Aorta (tissue), 5 donors: Measurements from ENCODE around the gene SERTM1. TPM values are rescaled to one million over a fixed set of nuclear protein-coding genes. Genes with fewer than 3 reads are reported as not detected.
A peak's percentile ranks its signal among the peaks of the same experiment; 100 is the strongest.

ENCODE experiments used
- ATAC-seq: fragments of 200-7000 bp; cut with Tn5 transposase; one replicate; pipeline ENCODE4 v1.9.1; 2022; ENCODE audit warnings: moderate library complexity; ENCODE audit not compliant: low FRiP score
- DNase-seq, 2 donors: peaks; one replicate each; pipeline ENCODE4 v3.0.0-alpha.2; 2020
- H3K27ac ChIP-seq, 2 donors: one replicate each; pipeline ENCODE4 v1.5.1; 2013; ENCODE audit warnings: low read length in 2 of 2, mild to moderate bottlenecking in 2 of 2, moderate library complexity in 2 of 2, control low read depth in 1 of 2, inconsistent platforms in 1 of 2, low read depth in 1 of 2
- H3K27me3 ChIP-seq, 2 donors: one replicate each; pipeline ENCODE4 v1.6.1; 2013; ENCODE audit warnings: control low read depth in 1 of 2, low read length in 1 of 2, mild to moderate bottlenecking in 1 of 2, moderate library complexity in 1 of 2; ENCODE audit not compliant: insufficient read depth in 2 of 2, control insufficient read depth in 1 of 2
- H3K36me3 ChIP-seq, 2 donors: one replicate each; pipeline ENCODE4 v1.6.1; 2013; ENCODE audit warnings: control low read depth in 1 of 2, low read length in 1 of 2, mild to moderate bottlenecking in 1 of 2; ENCODE audit not compliant: insufficient read depth in 2 of 2, control insufficient read depth in 1 of 2
- H3K4me1 ChIP-seq, 2 donors: one replicate each; pipeline ENCODE4 v1.6.1; 2013; ENCODE audit warnings: low read length in 2 of 2, control low read depth in 1 of 2, mild to moderate bottlenecking in 1 of 2, moderate library complexity in 1 of 2; ENCODE audit not compliant: insufficient read depth in 2 of 2, control insufficient read depth in 1 of 2
- H3K4me3 ChIP-seq, 2 donors: one replicate each; pipeline ENCODE4 v1.5.1; 2013; ENCODE audit warnings: low read length in 2 of 2, control low read depth in 1 of 2, mild to moderate bottlenecking in 1 of 2
- H3K9me3 ChIP-seq: one replicate; pipeline ENCODE4 v1.6.1; 2013; ENCODE audit warnings: mild to moderate bottlenecking, low read length; ENCODE audit not compliant: control insufficient read depth
- WGBS, 2 donors: extraction: QIAGEN DNeasy Blood & Tissue Kit; methylation state at CpG; one replicate each; pipeline ENCODE4 v1.1.7; 2013; 5-methylcytosine and 5-hydroxymethylcytosine counted together
- intact Hi-C, 2 donors: fragments of 100-400 bp; cut with DNase I; formaldehyde crosslinking; loops; one replicate each; pipeline versions ENCODE4 v1.14.2 to v1.15.0; 2022
- polyA plus RNA-seq, 2 donors: library from polyadenylated mRNA; stranded (reverse); fragments of 200-250 nt; gene quantifications; one replicate each; pipeline ENCODE4 v1.2.3, GENCODE V29; 2013
- total RNA-seq, 2 donors: library from RNA; stranded (reverse); fragmentation: NEBNext Ultra II Directional; extraction: Animal tissue kit (Norgen Biotek cat#: 25700); gene quantifications; one replicate each; pipeline ENCODE4 v1.2.1, GENCODE V29; 2021
- donor health status: healthy with polysubstance abuse.
- donor health status: Bipolar disorder and iron deficiency.
- donor health status: DM: no; HTN: no; CAD: no.
- donor health status: DM: no; HTN: no; CAD: no.
- donor health status: DM: yes; HTN: yes; CAD: no.

SERTM1 gene
- total and polyA plus RNA-seq, 4 donors: 0.03 to 0.66 TPM; not detected in 2

DNA sequence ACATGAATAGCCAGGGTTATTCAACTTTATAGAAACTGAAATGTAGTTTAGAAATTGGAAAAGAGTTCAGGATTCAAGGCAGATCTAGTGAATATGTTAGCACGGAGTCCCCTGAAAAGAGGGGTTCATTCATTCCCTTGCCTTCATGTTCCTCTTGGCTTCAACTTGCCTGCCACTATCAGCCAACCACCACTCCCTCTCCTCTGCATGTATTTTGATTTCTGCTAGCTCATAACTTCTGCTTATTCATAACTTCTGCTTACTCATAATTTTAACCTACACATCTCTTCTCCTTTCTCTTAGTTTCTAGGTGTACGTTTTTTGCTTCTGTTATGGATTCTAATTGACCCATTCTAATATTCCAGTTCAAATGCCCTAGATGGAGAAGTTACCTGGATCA, 5.5 kb upstream of the SERTM1 start:
- H3K27me3 ChIP-seq: peaks cover 0 to 1% of the 10 kb centered on the region in 2 donors
- no peak overlapping the region for H3K27ac ChIP-seq
- intact Hi-C loops: no loop called here
- H3K4me3 ChIP-seq: no peak overlapping the region
- DNase-seq (no peak), ATAC-seq (no peak)
- WGBS, 2 donors: 57 to 81% methylated on average over 2 of the region's 2 CpGs
- no peaks in the 10 kb centered on the region for H3K9me3 ChIP-seq
- no peaks in the 10 kb centered on the region for H3K36me3 ChIP-seq
- H3K4me1 ChIP-seq: no peaks in the 10 kb centered on the region

DNA sequence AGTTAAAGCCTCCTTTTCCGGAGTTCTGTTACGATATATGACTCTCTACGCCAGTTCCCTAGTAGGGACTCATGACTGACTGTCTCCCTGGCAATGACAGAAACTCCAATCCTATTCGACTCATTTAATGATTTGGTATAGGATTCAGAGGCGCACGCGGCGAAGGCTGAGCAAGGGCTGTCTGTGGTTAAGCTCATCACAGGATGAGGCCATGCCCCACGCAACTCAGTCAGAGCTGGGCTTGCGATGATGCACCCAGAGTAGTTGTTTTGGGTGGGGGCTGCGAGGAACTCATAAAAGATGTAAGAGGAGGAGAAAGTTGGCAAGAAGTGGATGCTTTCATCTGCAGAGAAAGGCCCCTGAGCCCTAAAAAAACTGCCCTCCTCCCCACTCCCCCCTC, 468 bp upstream of the SERTM1 start:
- H3K9me3 ChIP-seq: no peaks in the 10 kb centered on the region
- ATAC-seq (no peak), DNase-seq (peak in 1 of 2 donors; percentile 45)
- H3K4me3 ChIP-seq: no peak overlapping the region
- H3K27ac ChIP-seq: no peak overlapping the region
- WGBS, 2 donors: 34 to 42% methylated on average over 11 of the region's 11 CpGs
- peaks cover 0 to 3% of the 10 kb centered on the region in 2 donors for H3K27me3 ChIP-seq
- intact Hi-C loops: no loop called here
- no peaks in the 10 kb centered on the region for H3K36me3 ChIP-seq
- H3K4me1 ChIP-seq: no peaks in the 10 kb centered on the region

DNA sequence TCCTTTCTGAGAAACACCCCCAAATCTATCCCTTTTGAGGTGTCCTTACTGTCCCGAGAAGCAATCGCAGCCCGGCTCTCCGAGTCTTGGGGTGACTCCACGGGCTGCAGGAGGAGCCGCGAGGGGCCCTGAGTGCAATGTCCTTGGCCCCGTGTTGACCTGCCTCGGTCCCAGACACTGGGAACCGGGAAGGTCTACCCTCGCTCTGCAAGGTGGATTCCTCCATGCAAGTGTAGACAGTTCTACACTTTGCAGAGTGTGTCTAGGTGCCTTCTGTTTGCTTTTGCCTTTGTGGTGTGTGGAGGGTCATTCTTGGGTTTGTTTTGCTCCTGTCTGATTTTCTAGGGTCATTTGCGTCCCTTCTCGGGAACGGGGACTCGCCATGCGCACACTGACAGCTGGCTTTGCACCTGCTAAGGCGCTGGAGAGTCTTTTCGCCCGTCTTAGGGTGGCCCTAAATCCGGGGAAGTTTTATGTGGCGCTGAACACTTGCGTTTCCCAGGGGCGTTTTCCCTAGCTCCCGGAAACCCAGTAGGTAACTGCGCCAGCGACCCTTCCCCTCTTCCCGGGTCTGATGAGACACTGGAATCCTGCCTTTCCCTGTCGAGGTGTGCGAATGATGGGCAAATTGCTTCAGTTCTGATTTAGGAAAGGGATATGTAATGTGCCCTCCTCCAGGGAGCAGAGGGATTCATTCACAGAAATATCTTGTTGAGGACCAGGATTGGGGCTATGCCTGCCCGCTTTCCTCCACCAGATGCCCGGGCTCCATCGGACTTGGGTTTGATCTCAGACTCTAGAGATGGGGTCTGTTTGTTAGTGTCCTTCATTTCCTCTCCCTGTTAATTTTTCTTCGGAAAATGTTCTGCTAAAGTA, 755 bp downstream of the SERTM1 start:
- WGBS, 2 donors: 8 to 9% methylated on average over 33 of the region's 33 CpGs

DNA sequence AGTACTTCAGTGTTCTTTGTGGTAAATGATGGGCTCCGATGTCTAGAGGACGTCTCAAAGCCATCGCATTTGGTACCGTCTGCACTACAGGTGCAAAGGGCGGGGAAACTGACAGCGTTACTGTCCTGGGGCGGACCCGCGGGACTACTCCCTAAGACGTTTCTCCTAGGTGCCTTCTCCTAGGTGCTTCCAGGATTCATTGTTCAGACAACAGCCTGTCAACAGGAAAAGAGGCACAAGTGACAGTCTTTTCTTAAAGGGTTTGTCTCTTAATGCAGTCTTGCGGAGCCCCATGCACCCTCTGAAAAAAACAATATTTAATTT, 1.4 kb downstream of the SERTM1 start:
- intact Hi-C loops: no loop called here
- Histone ChIP-seq H3K4me1 (no peaks in the 10 kb centered on the region), H3K36me3 (no peaks in the 10 kb centered on the region), H3K9me3 (no peaks in the 10 kb centered on the region), H3K4me3 (no peak overlapping the region), H3K27me3 (peaks cover 0 to 3% of the 10 kb centered on the region in 2 donors), H3K27ac (no peak overlapping the region)
- ATAC-seq (no peak), DNase-seq (no peak)
- WGBS, 2 donors: 23 to 28% methylated on average over 11 of the region's 11 CpGs

More for the DNA sequence above, 755 bp downstream of the SERTM1 start:
- Histone ChIP-seq H3K27ac (no peak overlapping the region), H3K27me3 (peaks cover 0 to 3% of the 10 kb centered on the region in 2 donors), H3K4me1 (no peaks in the 10 kb centered on the region), H3K36me3 (no peaks in the 10 kb centered on the region), H3K9me3 (no peaks in the 10 kb centered on the region), H3K4me3 (no peak overlapping the region)
- DNase-seq (peak in 1 of 2 donors; percentile 62), ATAC-seq (no peak)
- intact Hi-C loops: no loop called here

DNA sequence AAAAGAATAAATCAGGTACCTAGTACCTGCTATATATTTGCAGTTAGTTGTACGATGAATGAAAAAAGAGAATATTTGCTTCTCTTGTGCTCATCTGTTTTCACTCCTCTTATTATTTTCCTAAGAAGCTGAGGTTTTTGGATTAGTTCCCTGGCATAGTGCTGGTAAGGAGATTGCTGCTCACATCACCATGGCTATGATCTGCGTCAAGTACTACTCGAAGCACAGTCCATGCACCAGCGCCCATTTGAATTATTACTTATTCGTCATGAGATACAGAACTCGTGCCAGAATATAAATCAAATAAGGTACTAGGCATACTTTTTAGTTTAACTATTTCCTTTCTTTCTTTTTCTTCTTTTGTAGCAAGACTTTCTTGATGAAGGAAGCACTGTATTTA, 7.1 kb downstream of the SERTM1 start:
- Histone ChIP-seq H3K9me3 (no peaks in the 10 kb centered on the region), H3K27ac (no peak overlapping the region), H3K4me1 (no peaks in the 10 kb centered on the region), H3K27me3 (no peaks in the 10 kb centered on the region), H3K4me3 (no peak overlapping the region), H3K36me3 (no peaks in the 10 kb centered on the region)
- intact Hi-C loops: no loop called here
- no peak for DNase-seq
- 8 to 19% methylated on average over 6 of the region's 6 CpGs for WGBS, 2 donors
- peak; percentile 67 for ATAC-seq

DNA sequence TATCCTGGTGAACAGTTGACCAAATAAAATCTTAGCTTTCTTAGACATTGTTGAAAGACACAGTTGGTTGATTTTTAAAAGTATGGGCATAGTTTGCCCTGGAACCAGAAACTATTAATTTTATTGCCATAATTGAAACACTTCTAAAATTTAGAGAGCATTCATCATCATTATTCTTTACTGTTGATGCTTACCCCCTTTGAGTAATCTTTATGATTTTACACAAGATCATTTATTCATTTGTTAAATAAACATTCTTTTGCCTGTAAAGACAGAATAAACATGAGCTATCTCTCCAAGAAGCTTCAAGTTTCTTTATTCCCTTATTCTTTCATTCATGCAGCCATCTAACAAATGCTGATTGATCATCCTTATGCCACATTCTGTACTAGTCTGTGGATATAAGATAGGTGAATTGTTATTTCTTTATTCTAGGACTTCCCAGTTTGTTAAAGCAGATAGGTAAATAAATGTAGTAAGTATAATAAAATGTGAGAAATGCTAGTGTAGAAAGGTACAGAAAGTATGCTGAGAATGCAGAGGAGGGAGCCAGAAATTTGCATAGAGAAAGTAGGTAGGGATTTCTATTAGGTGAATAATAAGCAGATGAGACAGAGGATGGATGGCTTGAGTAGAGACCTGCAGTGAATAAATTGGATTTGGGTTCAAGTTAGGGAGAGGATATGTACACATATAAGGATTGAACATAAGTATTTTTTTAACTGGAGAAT, 8.2 kb downstream of the SERTM1 start:
- Histone ChIP-seq H3K4me3 (no peak overlapping the region), H3K4me1 (no peaks in the 10 kb centered on the region), H3K9me3 (no peaks in the 10 kb centered on the region), H3K27ac (no peak overlapping the region), H3K27me3 (no peaks in the 10 kb centered on the region), H3K36me3 (no peaks in the 10 kb centered on the region)
- DNase-seq (no peak), ATAC-seq (no peak)
- intact Hi-C loops: no loop called here

DNA sequence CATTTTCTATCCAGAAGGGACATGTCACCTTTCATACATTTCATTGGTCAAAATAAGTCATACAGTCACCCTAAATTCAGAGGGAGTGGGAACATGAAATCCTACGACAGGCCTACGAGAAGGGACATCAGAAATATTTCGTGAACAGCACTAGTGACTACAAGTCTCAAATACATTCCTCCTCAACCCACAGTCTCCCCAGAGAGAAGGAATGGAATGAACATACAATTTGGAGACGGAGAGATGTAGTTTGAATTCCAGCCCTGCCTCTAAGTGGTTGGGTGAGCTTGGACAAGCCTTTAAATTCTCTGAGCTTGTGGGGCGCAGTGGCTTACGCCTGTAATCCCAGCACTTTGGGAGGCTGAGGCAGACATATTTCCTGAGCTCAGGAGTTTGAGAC, 9.9 kb downstream of the SERTM1 start:
- no peaks in the 10 kb centered on the region for H3K36me3 ChIP-seq
- no peak overlapping the region for H3K27ac ChIP-seq
- no peaks in the 10 kb centered on the region for H3K4me1 ChIP-seq
- H3K27me3 ChIP-seq: no peaks in the 10 kb centered on the region
- DNase-seq (no peak), ATAC-seq (no peak)
- no peak overlapping the region for H3K4me3 ChIP-seq
- WGBS, 2 donors: 32 to 46% methylated on average over 6 of the region's 6 CpGs
- intact Hi-C loops: no loop called here
- H3K9me3 ChIP-seq: no peaks in the 10 kb centered on the region

DNA sequence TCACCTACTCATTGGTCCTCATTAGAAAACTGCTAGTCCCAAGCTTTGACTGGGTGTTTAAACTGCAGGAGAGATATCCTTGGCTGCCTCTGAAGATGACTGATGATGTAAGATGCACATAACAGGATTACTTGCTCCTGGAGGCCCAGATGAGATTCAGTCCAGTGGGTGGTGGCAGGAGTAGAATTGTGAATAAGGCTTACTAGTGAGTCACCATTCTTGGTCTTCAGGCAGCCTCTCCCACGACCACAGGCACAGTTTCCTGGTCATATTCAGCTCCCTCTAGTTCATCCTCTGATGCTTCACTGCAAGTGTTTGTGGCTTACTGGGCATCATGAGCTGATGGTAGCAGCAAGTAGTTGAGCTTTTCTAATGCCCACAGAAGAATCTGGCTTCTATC, 12.1 kb downstream of the SERTM1 start:
- H3K4me1 ChIP-seq: no peaks in the 10 kb centered on the region
- H3K9me3 ChIP-seq: no peaks in the 10 kb centered on the region
- H3K4me3 ChIP-seq: no peak overlapping the region
- ATAC-seq: peak; percentile 38
- H3K27ac ChIP-seq: no peak overlapping the region
- whole genome bisulfite sequencing, 2 donors: 23 to 38% methylated on average over 1 of the region's 1 CpG
- H3K36me3 ChIP-seq: no peaks in the 10 kb centered on the region
- DNase-seq: peak in 1 of 2 donors; percentile 50
- H3K27me3 ChIP-seq: no peaks in the 10 kb centered on the region
- intact Hi-C loops: no loop called here
